A549 (cell line): ENCODE measurements around the gene MGAT4D. TPM values are rescaled to one million over a fixed set of nuclear protein-coding genes. Genes with fewer than 3 reads are reported as not detected.
"Not testable (repeated sequence)": the region's sequence is repeated elsewhere in the genome, so short reads cannot be mapped to it uniquely, and the experiment has no call there.

Experiments
- ATAC-seq, 2 experiments: fragments of 200-7000 bp in 1 of 2; fragments of >200 bp in 1 of 2; cut with Nextera tagmentation in 1 of 2; cut with Tn5 transposase in 1 of 2; 3 replicates each; pipeline versions ENCODE4 v1.8.0 to v1.9.1; 2018 to 2020; ENCODE audit warnings: mild to moderate bottlenecking in 1 of 2, moderate library complexity in 1 of 2
- CTCF ChIA-PET: fragments of 300-600 bp; sonication (Branson Sonifier 250); formaldehyde crosslinking; extraction: SDS; loops from one replicate; lab custom pipeline; 2021; ENCODE audit warnings: antibody characterized with exemption, inconsistent platforms; lab: Yijun Ruan, JAX
- POLR2A ChIA-PET: fragments of 350-600 bp; formaldehyde crosslinking; extraction: SDS; loops from one replicate; lab custom pipeline; 2021; ENCODE audit warnings: antibody characterized with exemption, inconsistent platforms; lab: Yijun Ruan, JAX
- DNase-seq, 2 experiments: peaks; one replicate each; pipeline versions ENCODE4 v3.0.0 to v3.0.0-alpha.2; 2011 to 2016; ENCODE audit warnings: low read depth in 1 of 2, low spot score in 1 of 2
- FAIRE-seq: peaks from 2 replicates; lab custom pipeline; 2011; peaks lifted over from hg19 to GRCh38; lab: Jason Lieb, UNC
- H3K27ac ChIP-seq, 2 experiments: fragments of >200 bp; sonication (Bioruptor Twin); formaldehyde crosslinking; 3 replicates each; pipeline ENCODE4 v1.5.1; 2016 to 2017
- H3K4me1 ChIP-seq: fragments of >200 bp; sonication (Bioruptor Twin); formaldehyde crosslinking; 3 replicates; pipeline ENCODE4 v1.6.1; 2016
- H3K4me2 ChIP-seq: fragments of >200 bp; sonication (Bioruptor Twin); formaldehyde crosslinking; 3 replicates; pipeline ENCODE4 v1.6.1; 2016
- H3K4me3 ChIP-seq: fragments of >200 bp; sonication (Bioruptor Twin); formaldehyde crosslinking; 3 replicates; pipeline ENCODE4 v1.5.1; 2016
- H3K9me3 ChIP-seq: fragments of >200 bp; sonication (Bioruptor Twin); formaldehyde crosslinking; 3 replicates; pipeline ENCODE4 v1.6.1; 2016
- CBX2 ChIP-seq: fragments of 200-600 bp; sonication (generic); IDR thresholded peaks from 2 replicates; pipeline ENCODE4 v1.6.1; 2016; ENCODE audit warnings: low read depth, mild to moderate bottlenecking, borderline replicate concordance
- CBX8 ChIP-seq: fragments of 200-600 bp; sonication (generic); IDR thresholded peaks from 2 replicates; pipeline ENCODE4 v1.6.1; 2016
- CEBPB ChIP-seq, 2 experiments: fragments of >200 bp in 1 of 2; sonication (Bioruptor Twin) in 1 of 2; formaldehyde crosslinking in 1 of 2; IDR thresholded peaks; 2 replicates each; pipeline ENCODE4 v1.6.1; 2012 to 2016
- E2F6 ChIP-seq: IDR thresholded peaks from 2 replicates; pipeline ENCODE4 v1.6.1; 2012; ENCODE audit warnings: low read depth, borderline replicate concordance
- EHF ChIP-seq: fragments of 250-450 bp; sonication (Bioruptor Pico); IDR thresholded peaks from 2 replicates; pipeline ENCODE4 v1.5.0; 2020; ENCODE audit warnings: mild to moderate bottlenecking
- EP300 ChIP-seq, 2 experiments: fragments of >200 bp; sonication (Bioruptor Twin); formaldehyde crosslinking; IDR thresholded peaks; 2 replicates in 1 of 2; 3 replicates in 1 of 2; pipeline ENCODE4 v1.6.1; 2016 to 2017
- FOSL2 ChIP-seq, 2 experiments: fragments of 450-650 bp in 1 of 2; fragments of >200 bp in 1 of 2; sonication (Bioruptor Twin) in 1 of 2; formaldehyde crosslinking; IDR thresholded peaks; 2 replicates each; pipeline versions ENCODE4 v1.5.0 to v1.6.1; 2016 to 2020; ENCODE audit warnings: mild to moderate bottlenecking in 1 of 2, moderate library complexity in 1 of 2
- FOXS1 ChIP-seq: fragments of 250-450 bp; sonication (Bioruptor Pico); IDR thresholded peaks from 2 replicates; pipeline ENCODE4 v1.5.0; 2020; ENCODE audit warnings: mild to moderate bottlenecking, moderate library complexity
- GATA3 ChIP-seq: IDR thresholded peaks from 2 replicates; pipeline ENCODE4 v1.6.1; 2012; ENCODE audit warnings: borderline replicate concordance
- HES2 ChIP-seq: fragments of >200 bp; sonication (Bioruptor Twin); formaldehyde crosslinking; IDR thresholded peaks from 2 replicates; pipeline ENCODE4 v1.6.1; 2016
- JUN ChIP-seq, 2 experiments: fragments of >200 bp; sonication (Bioruptor Twin); formaldehyde crosslinking; IDR thresholded peaks; 2 replicates in 1 of 2; 3 replicates in 1 of 2; pipeline ENCODE4 v1.6.1; 2016 to 2017
- JUNB ChIP-seq: fragments of >200 bp; sonication (Bioruptor Twin); formaldehyde crosslinking; IDR thresholded peaks from 2 replicates; pipeline ENCODE4 v1.6.1; 2016
- PBX3 ChIP-seq: IDR thresholded peaks from 2 replicates; pipeline ENCODE4 v1.6.1; 2012
- RAD21 ChIP-seq, 2 experiments: fragments of >200 bp in 1 of 2; sonication (Bioruptor Twin) in 1 of 2; formaldehyde crosslinking in 1 of 2; IDR thresholded peaks in 1 of 2; conservative IDR thresholded peaks in 1 of 2; 2 replicates in 1 of 2; 3 replicates in 1 of 2; pipeline ENCODE4 v1.6.1; 2012 to 2018; ENCODE audit warnings: inconsistent platforms in 1 of 2
- RCOR1 ChIP-seq: fragments of 150-350 bp; IDR thresholded peaks from 2 replicates; pipeline ENCODE4 v1.6.1; 2014; ENCODE audit warnings: antibody characterized with exemption, low read length, low read depth
- RNF2 ChIP-seq: fragments of 200-600 bp; sonication (generic); IDR thresholded peaks from 2 replicates; pipeline ENCODE4 v1.6.1; 2016; ENCODE audit warnings: low read depth, mild to moderate bottlenecking, antibody characterized with exemption, moderate library complexity, borderline replicate concordance
- SREBF2 ChIP-seq: fragments of 450-650 bp; IDR thresholded peaks from 2 replicates; pipeline ENCODE4 v1.6.1; 2014; ENCODE audit warnings: mild to moderate bottlenecking, moderate library complexity
- USF2 ChIP-seq: fragments of 450-650 bp; IDR thresholded peaks from 2 replicates; pipeline ENCODE4 v1.6.1; 2014; ENCODE audit warnings: antibody characterized with exemption
- ZFP36 ChIP-seq: fragments of 450-650 bp; IDR thresholded peaks from 2 replicates; pipeline ENCODE4 v1.6.1; 2014; ENCODE audit warnings: borderline replicate concordance; ENCODE audit not compliant: partially characterized antibody
- WGBS: methylation state at CpG from one replicate; pipeline ENCODE4 v1.1.6; 2017; ENCODE audit errors: missing lambda C conversion rate; 5-methylcytosine and 5-hydroxymethylcytosine counted together
- polyA plus RNA-seq, 4 experiments: library from polyadenylated mRNA; depleted of rRNA in 3 of 4; stranded (reverse); fragments of >200 nt; fragmentation: RNase III in 1 of 4; extraction: RNeasy Plus Mini Kit Qiagen cat#74134 plus additional on column Dnase treatment in 1 of 4; gene quantifications; 2 replicates in 3 of 4; 3 replicates in 1 of 4; pipeline ENCODE4 v1.2.3, GENCODE V29; 2011 to 2017

Gene MGAT4D
- polyA plus RNA-seq, 2 of the 4 experiments (the other 2 are of a cell fraction), result not detected

GRCh38 chr4:140448830-140449229 lies 49.3 kb downstream of the MGAT4D start:
- Histone ChIP-seq H3K4me2 (peak overlapping the region; percentile 46; the same call in 2 of the 3 replicates), H3K27ac (no peak overlapping the region), H3K9me3 (no peaks in the 10 kb centered on the region), H3K4me1 (peaks cover 10% of the 10 kb centered on the region; the same call in 2 of the 3 replicates), H3K4me3 (no peak overlapping the region)
- CTCF ChIA-PET, result no interaction called here
- DNase-seq, result no peak
- WGBS, result 25% methylated on average over 2 of the region's 2 CpGs
- ATAC-seq, result no peak
- POLR2A ChIA-PET, result no interaction called here
- no peak for TF ChIP-seq FOXS1
- TF ChIP-seq RNF2, result no peak
- TF ChIP-seq RCOR1, result no peak
- no peak for TF ChIP-seq JUN (IDR thresholded peaks at IDR 0.05)
- FAIRE-seq, result no peak

- no peak overlapping the region for H3K4me3 ChIP-seq
- H3K9me3 ChIP-seq, result no peaks in the 10 kb centered on the region
- H3K27ac ChIP-seq, result no peak overlapping the region
- ATAC-seq (peak in 1 of 2 experiments; percentile 73; a peak in 3 of 6 replicates), DNase-seq (peak in 1 of 2 experiments; percentile 16), FAIRE-seq (no peak)
- CTCF ChIA-PET, result no interaction called here
- WGBS, result 1% methylated on average over 3 of the region's 3 CpGs
- 0 out of 2 replicates have a peak, but pooled peaks have one; percentile 8 for TF ChIP-seq JUNB
- no peak for TF ChIP-seq FOXS1
- TF ChIP-seq CBX2, result no peak
- no peak for TF ChIP-seq SREBF2
- no peak for TF ChIP-seq EHF (CRISPR knock-in tag)
- TF ChIP-seq E2F6, result no peak
- no peak for TF ChIP-seq ZFP36
- no peak for TF ChIP-seq FOSL2 (IDR thresholded peaks at IDR 0.05)
- TF ChIP-seq FOSL2 (CRISPR knock-in tag; IDR thresholded peaks at IDR 0.05), result peak; percentile 32; the same call in 1 of the 2 replicates
- peaks cover 10% of the 10 kb centered on the region; the same call in 2 of the 3 replicates for H3K4me1 ChIP-seq
- POLR2A ChIA-PET, result no interaction called here
- H3K4me2 ChIP-seq, result peak overlapping the region; percentile 46
Measured at GRCh38 chr4:140448162-140448561, 49.9 kb downstream of the MGAT4D start.

- WGBS, result 51% methylated on average over 4 of the region's 4 CpGs
- ATAC-seq, H3K4me3 ChIP-seq, H3K27ac ChIP-seq, POLR2A ChIA-PET, DNase-seq, CTCF ChIA-PET, FAIRE-seq, H3K9me3 ChIP-seq, H3K4me2 ChIP-seq: not testable (repeated sequence)
- H3K4me1 ChIP-seq, result peaks cover 10% of the 10 kb centered on the region; the same call in 2 of the 3 replicates
Measured at GRCh38 chr4:140444347-140444746, 53.7 kb downstream of the MGAT4D start.

- H3K4me3 ChIP-seq, result no peak overlapping the region
- ATAC-seq (no peak), DNase-seq (no peak), FAIRE-seq (no peak)
- H3K4me1 ChIP-seq, result no peaks in the 10 kb centered on the region
- POLR2A ChIA-PET, result no interaction called here
- H3K27ac ChIP-seq, result no peak overlapping the region
- H3K4me2 ChIP-seq, result no peak overlapping the region
- H3K9me3 ChIP-seq, result no peaks in the 10 kb centered on the region
- CTCF ChIA-PET, result no interaction called here
- TF ChIP-seq CBX8, result no peak
- TF ChIP-seq ZFP36, result no peak
- no peak for TF ChIP-seq USF2
Measured at GRCh38 chr4:140439644-140440142, 58.4 kb downstream of the MGAT4D start.

GRCh38 chr4:140427919-140428471 lies 70.1 kb downstream of the MGAT4D start:
- H3K4me3 ChIP-seq, result peak overlapping the region; percentile 80
- H3K4me1 ChIP-seq, result peaks cover 9% of the 10 kb centered on the region; the same call in 2 of the 3 replicates
- ATAC-seq (peak in 1 of 2 experiments; percentile 39; a peak in 1 of 6 replicates), FAIRE-seq (no peak), DNase-seq (peak in 1 of 2 experiments; percentile 42)
- peak overlapping the region; percentile 84 for H3K4me2 ChIP-seq
- POLR2A ChIA-PET, result interaction anchor here (0.6 to 2.1 kb wide), 3 partner anchors 24 to 224 kb away, joined by 3 to 13 read pairs (median 8); partner anchors contain the start of gene SCOC
- H3K27ac ChIP-seq, result peak overlapping the region; percentile 82 to 89
- CTCF ChIA-PET, result interaction anchor here (0.8 to 2.7 kb wide), 16 partner anchors 9 to 772 kb away, joined by 3 to 13 read pairs (median 3); partner anchors contain the start of gene ELMOD2
- no peak for TF ChIP-seq PBX3
- no peak for TF ChIP-seq RAD21 (conservative IDR thresholded peaks at IDR 0.05 in 1 of 2, IDR thresholded peaks at IDR 0.05 in 1 of 2)
- peak; percentile 61; the same call in 1 of the 2 replicates for TF ChIP-seq HES2
- TF ChIP-seq EP300 (IDR thresholded peaks at IDR 0.05), result no peak
- TF ChIP-seq CEBPB (IDR thresholded peaks at IDR 0.05), result peak in 1 of 2 experiments; percentile 78; a peak in 2 of 4 replicates
- TF ChIP-seq FOSL2 (IDR thresholded peaks at IDR 0.05), result no peak
- no peak for TF ChIP-seq FOSL2 (CRISPR knock-in tag; IDR thresholded peaks at IDR 0.05)
- TF ChIP-seq GATA3, result no peak
- 24% methylated on average over 7 of the region's 7 CpGs for WGBS
- H3K9me3 ChIP-seq, result no peaks in the 10 kb centered on the region
